Type B pancreatic cell (in vitro differentiated cells): ENCODE results near the gene TERT. TPM values are rescaled to one million over a fixed set of nuclear protein-coding genes. Genes with fewer than 3 reads are reported as not detected.
"Not testable (repeated sequence)": the region's sequence is repeated elsewhere in the genome, so short reads cannot be mapped to it uniquely, and the experiment has no call there.

Experiments used
- DNase-seq: peaks from one replicate; pipeline ENCODE4 v3.0.0; 2021; ENCODE audit warnings: mixed read lengths; ENCODE audit not compliant: unreplicated experiment; ENCODE audit errors: extremely low spot score
- H3K27ac Mint-ChIP-seq: 2 replicates; pipeline ENCODE4 v1.8.0; 2021; ENCODE audit warnings: mild to moderate bottlenecking, mixed read lengths
- H3K27me3 Mint-ChIP-seq: 2 replicates; pipeline ENCODE4 v1.8.0; 2021; ENCODE audit warnings: mixed read lengths
- H3K36me3 Mint-ChIP-seq: 2 replicates; pipeline ENCODE4 v1.8.0; 2021; ENCODE audit warnings: mixed read lengths
- H3K4me1 Mint-ChIP-seq: one replicate; pipeline ENCODE4 v1.8.0; 2021; ENCODE audit warnings: mixed read lengths; ENCODE audit not compliant: unreplicated experiment
- H3K4me3 Mint-ChIP-seq: 2 replicates; pipeline ENCODE4 v1.8.0; 2021; ENCODE audit warnings: mild to moderate bottlenecking, mixed read lengths
- H3K9me3 Mint-ChIP-seq: 2 replicates; pipeline ENCODE4 v1.8.0; 2021; ENCODE audit warnings: mixed read lengths
- CTCF ChIP-seq: fragments of 200-600 bp; sonication (generic); conservative IDR thresholded peaks from 2 replicates; pipeline ENCODE4 v1.5.0; 2021; ENCODE audit warnings: antibody characterized with exemption, mild to moderate bottlenecking
- total RNA-seq: library from RNA; stranded (reverse); gene quantifications from 2 replicates; pipeline ENCODE4 v1.2.1, GENCODE V29; 2021; ENCODE audit warnings: low replicate concordance

Gene TERT
- total RNA-seq, 1 donor from 2014 or later, result 2.4 TPM

- Mint-ChIP-seq H3K27ac (peak overlapping the region; percentile 41), H3K27me3 (no peaks in the 10 kb centered on the region), H3K36me3 (peaks cover 19% of the 10 kb centered on the region), H3K4me3 (no peak overlapping the region), H3K9me3 (peaks cover 7% of the 10 kb centered on the region), H3K4me1 (peaks cover 6% of the 10 kb centered on the region)
- DNase-seq, result no peak
- no peak for TF ChIP-seq CTCF
These were observed 37.7 kb upstream of the TERT start for GRCh38 chr5:1332461-1333001.

GRCh38 chr5:1331861-1332405 is 37.1 kb upstream of the TERT start:
- DNase-seq, result no peak
- H3K4me1 Mint-ChIP-seq, result peaks cover 6% of the 10 kb centered on the region
- H3K4me3 Mint-ChIP-seq, result no peak overlapping the region
- peak overlapping the region; percentile 41 for H3K27ac Mint-ChIP-seq
- TF ChIP-seq CTCF, result no peak
- peaks cover 7% of the 10 kb centered on the region for H3K9me3 Mint-ChIP-seq
- H3K27me3 Mint-ChIP-seq, result no peaks in the 10 kb centered on the region
- H3K36me3 Mint-ChIP-seq, result peaks cover 25% of the 10 kb centered on the region

- TF ChIP-seq CTCF, result no peak
- H3K4me1 Mint-ChIP-seq, result peaks cover 6% of the 10 kb centered on the region
- H3K27ac Mint-ChIP-seq, result no peak overlapping the region
- peaks cover 28% of the 10 kb centered on the region for H3K36me3 Mint-ChIP-seq
- H3K27me3 Mint-ChIP-seq, result no peaks in the 10 kb centered on the region
- peaks cover 7% of the 10 kb centered on the region for H3K9me3 Mint-ChIP-seq
- no peak for DNase-seq
- H3K4me3 Mint-ChIP-seq, result no peak overlapping the region
These were observed 36.3 kb upstream of the TERT start for GRCh38 chr5:1330847-1331831.

GRCh38 chr5:1330146-1330846 is 35.4 kb upstream of the TERT start:
- no peak overlapping the region for H3K27ac Mint-ChIP-seq
- peaks cover 7% of the 10 kb centered on the region for H3K9me3 Mint-ChIP-seq
- H3K4me3 Mint-ChIP-seq, result no peak overlapping the region
- TF ChIP-seq CTCF, result no peak
- DNase-seq, result no peak
- peaks cover 28% of the 10 kb centered on the region for H3K36me3 Mint-ChIP-seq
- H3K4me1 Mint-ChIP-seq, result peaks cover 6% of the 10 kb centered on the region
- no peaks in the 10 kb centered on the region for H3K27me3 Mint-ChIP-seq

- Mint-ChIP-seq H3K4me3 (no peak overlapping the region), H3K27me3 (no peaks in the 10 kb centered on the region), H3K4me1 (peaks cover 6% of the 10 kb centered on the region), H3K27ac (peak overlapping the region; percentile 90), H3K36me3 (peaks cover 30% of the 10 kb centered on the region), H3K9me3 (peaks cover 7% of the 10 kb centered on the region)
- no peak for TF ChIP-seq CTCF
- no peak for DNase-seq
These were observed 34.3 kb upstream of the TERT start for GRCh38 chr5:1329111-1329579.

- Mint-ChIP-seq H3K27ac (peak overlapping the region; percentile 90), H3K4me3 (peak overlapping the region; percentile 12), H3K36me3 (peaks cover 33% of the 10 kb centered on the region)
- not testable (repeated sequence) for H3K9me3 Mint-ChIP-seq, DNase-seq, H3K27me3 Mint-ChIP-seq, H3K4me1 Mint-ChIP-seq
These were observed 33.6 kb upstream of the TERT start for GRCh38 chr5:1328237-1329110.
